Osteocyte (in vitro differentiated cells): ENCODE measurements around the gene USP26. TPM values are rescaled to one million over a fixed set of nuclear protein-coding genes. Genes with fewer than 3 reads are reported as not detected.

Experiments
- DNase-seq: peaks from one replicate; pipeline ENCODE4 v3.0.0; 2021; ENCODE audit warnings: mixed read lengths; ENCODE audit not compliant: unreplicated experiment; ENCODE audit errors: extremely low spot score
- H3K27ac Mint-ChIP-seq: one replicate; pipeline ENCODE4 v1.8.0; 2021; ENCODE audit warnings: mild to moderate bottlenecking, mixed read lengths; ENCODE audit not compliant: unreplicated experiment
- H3K27me3 Mint-ChIP-seq: one replicate; pipeline ENCODE4 v1.8.0; 2021; ENCODE audit warnings: mixed read lengths; ENCODE audit not compliant: unreplicated experiment
- H3K36me3 Mint-ChIP-seq: one replicate; pipeline ENCODE4 v1.8.0; 2021; ENCODE audit warnings: mixed read lengths; ENCODE audit not compliant: unreplicated experiment
- H3K4me1 Mint-ChIP-seq: one replicate; pipeline ENCODE4 v1.8.0; 2021; ENCODE audit warnings: mixed read lengths; ENCODE audit not compliant: unreplicated experiment
- H3K4me3 Mint-ChIP-seq: one replicate; pipeline ENCODE4 v1.8.0; 2021; ENCODE audit warnings: mild to moderate bottlenecking, moderate library complexity, mixed read lengths; ENCODE audit not compliant: unreplicated experiment
- H3K9me3 Mint-ChIP-seq: one replicate; pipeline ENCODE4 v1.8.0; 2021; ENCODE audit warnings: mixed read lengths; ENCODE audit not compliant: unreplicated experiment
- total RNA-seq: library from RNA; stranded (reverse); gene quantifications from 2 replicates; pipeline ENCODE4 v1.2.1, GENCODE V29; 2021
- TF ChIP-seq, protein P1 (sequence below): fragments of 200-600 bp; sonication (generic); IDR thresholded peaks from 2 replicates; pipeline ENCODE4 v1.5.0; 2021; ENCODE audit warnings: antibody characterized with exemption, mild to moderate bottlenecking, moderate library complexity

USP26 gene
- total RNA-seq, 1 donor from 2014 or later = not detected

DNA sequence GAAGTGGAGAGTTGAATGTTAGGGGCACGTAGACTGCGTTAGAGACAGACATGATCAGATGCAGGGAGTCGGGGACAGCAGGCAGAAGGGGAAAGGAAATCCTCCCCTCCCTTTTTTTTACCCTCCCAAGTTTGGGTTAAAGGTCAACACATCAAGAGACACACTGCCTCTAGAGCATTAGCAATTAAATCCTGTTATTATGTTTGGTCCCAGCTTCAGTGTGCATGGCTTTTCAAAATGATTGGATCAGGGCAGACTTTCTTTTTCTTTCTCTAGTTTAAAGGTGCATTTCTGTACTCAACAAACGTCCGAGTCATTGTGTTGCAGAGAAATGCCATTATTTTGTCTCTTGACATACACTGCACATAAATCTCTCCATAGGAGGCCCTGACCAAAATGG, 63.9 kb downstream of the USP26 start:
- Mint-ChIP-seq H3K27ac (no peak overlapping the region), H3K27me3 (peaks cover 25% of the 10 kb centered on the region), H3K4me1 (no peaks in the 10 kb centered on the region), H3K36me3 (no peaks in the 10 kb centered on the region), H3K9me3 (no peaks in the 10 kb centered on the region), H3K4me3 (no peak overlapping the region)
- TF ChIP-seq, protein P1, sequence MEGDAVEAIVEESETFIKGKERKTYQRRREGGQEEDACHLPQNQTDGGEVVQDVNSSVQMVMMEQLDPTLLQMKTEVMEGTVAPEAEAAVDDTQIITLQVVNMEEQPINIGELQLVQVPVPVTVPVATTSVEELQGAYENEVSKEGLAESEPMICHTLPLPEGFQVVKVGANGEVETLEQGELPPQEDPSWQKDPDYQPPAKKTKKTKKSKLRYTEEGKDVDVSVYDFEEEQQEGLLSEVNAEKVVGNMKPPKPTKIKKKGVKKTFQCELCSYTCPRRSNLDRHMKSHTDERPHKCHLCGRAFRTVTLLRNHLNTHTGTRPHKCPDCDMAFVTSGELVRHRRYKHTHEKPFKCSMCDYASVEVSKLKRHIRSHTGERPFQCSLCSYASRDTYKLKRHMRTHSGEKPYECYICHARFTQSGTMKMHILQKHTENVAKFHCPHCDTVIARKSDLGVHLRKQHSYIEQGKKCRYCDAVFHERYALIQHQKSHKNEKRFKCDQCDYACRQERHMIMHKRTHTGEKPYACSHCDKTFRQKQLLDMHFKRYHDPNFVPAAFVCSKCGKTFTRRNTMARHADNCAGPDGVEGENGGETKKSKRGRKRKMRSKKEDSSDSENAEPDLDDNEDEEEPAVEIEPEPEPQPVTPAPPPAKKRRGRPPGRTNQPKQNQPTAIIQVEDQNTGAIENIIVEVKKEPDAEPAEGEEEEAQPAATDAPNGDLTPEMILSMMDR = no peak
- DNase-seq = no peak

DNA sequence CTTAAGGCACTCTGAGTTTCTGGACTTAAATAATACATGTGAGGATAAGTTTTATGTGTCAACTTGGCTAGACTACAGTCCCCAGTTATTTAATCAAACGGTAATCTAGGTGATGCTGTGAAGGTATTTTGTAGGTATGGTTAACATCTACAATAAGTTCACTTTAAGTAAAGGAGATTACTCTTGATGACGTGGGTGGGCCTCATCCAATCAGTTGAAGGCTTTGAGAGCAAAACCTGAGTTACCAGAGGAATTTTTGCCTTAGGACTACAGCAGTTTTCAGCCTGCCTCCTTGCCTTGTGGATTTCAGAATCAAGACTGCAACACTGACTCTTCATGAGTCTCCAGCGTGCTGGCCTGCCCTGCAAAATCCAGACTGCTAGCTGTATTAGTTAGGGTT, 78.7 kb downstream of the USP26 start:
- no peak for DNase-seq
- H3K9me3 Mint-ChIP-seq = no peaks in the 10 kb centered on the region
- no peaks in the 10 kb centered on the region for H3K36me3 Mint-ChIP-seq
- no peak overlapping the region for H3K4me3 Mint-ChIP-seq
- peaks cover 4% of the 10 kb centered on the region for H3K27me3 Mint-ChIP-seq
- H3K27ac Mint-ChIP-seq = no peak overlapping the region
- H3K4me1 Mint-ChIP-seq = no peaks in the 10 kb centered on the region
- TF ChIP-seq, protein P1 = no peak

DNA sequence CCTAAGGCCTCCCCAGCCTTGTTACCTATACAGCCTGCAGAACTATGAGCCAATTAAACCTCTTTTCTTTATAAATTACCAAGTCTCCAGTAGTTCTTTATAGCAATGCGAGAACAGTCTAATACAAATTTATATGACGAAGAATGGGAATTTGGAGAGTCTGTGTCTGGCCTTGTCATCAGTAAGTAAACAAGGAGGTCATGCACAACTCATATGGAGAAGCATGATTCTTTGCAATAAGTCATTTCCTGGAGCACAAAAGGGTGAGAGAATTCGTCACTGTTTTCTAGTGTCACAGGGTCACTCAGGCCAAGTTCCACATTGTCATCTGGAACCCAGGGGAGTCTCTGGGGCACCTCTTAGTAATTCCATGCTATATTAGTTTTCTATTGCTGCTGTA, 89.5 kb downstream of the USP26 start:
- peaks cover 7% of the 10 kb centered on the region for H3K27me3 Mint-ChIP-seq
- H3K9me3 Mint-ChIP-seq = peaks cover 9% of the 10 kb centered on the region
- TF ChIP-seq, protein P1 = no peak
- H3K4me3 Mint-ChIP-seq = no peak overlapping the region
- H3K36me3 Mint-ChIP-seq = no peaks in the 10 kb centered on the region
- H3K27ac Mint-ChIP-seq = no peak overlapping the region
- H3K4me1 Mint-ChIP-seq = no peaks in the 10 kb centered on the region
- no peak for DNase-seq

DNA sequence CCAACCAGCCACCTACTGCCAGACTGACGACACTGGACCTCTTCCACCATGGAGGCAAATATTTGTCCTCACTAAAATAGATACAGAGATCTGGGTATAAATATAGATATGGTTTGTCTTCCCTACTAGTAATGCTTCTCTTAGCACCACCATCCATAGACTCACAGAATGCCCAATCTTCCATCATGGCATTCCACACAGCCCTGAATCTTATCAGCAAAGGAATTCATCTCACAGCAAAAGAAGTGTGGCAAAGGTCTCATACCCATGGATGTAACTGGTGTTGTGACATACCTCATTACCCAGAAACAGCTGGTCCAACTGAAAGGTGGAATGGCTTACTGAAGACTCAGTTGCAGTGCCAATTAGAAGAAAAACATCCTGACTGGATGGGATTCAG, 91.3 kb downstream of the USP26 start:
- Mint-ChIP-seq H3K4me3 (no peak overlapping the region), H3K4me1 (no peaks in the 10 kb centered on the region), H3K9me3 (peaks cover 7% of the 10 kb centered on the region), H3K36me3 (no peaks in the 10 kb centered on the region), H3K27me3 (peaks cover 10% of the 10 kb centered on the region), H3K27ac (no peak overlapping the region)
- DNase-seq = no peak
- TF ChIP-seq, protein P1 = no peak

DNA sequence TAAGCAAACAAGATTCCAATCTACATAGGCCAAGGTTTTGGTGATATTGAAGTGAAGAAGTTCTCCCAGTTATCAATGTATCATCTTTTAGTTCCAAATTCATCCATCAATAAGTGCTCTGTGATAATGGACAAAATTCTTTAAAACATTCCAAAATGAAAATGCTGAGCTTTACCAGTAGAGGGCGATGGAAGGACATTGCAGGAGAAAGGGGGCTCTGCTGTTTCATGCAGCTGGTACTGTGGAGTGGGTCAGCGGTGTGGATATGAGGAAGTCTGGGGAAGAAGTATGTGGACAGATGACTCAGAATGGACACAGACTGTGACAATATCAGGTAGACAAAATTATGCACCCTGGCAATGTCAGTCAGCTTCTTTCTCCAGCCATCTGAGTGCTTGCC, 91.9 kb downstream of the USP26 start:
- TF ChIP-seq, protein P1 = peak; percentile 78
- DNase-seq = no peak
- Mint-ChIP-seq H3K9me3 (peaks cover 7% of the 10 kb centered on the region), H3K4me1 (no peaks in the 10 kb centered on the region), H3K4me3 (no peak overlapping the region), H3K36me3 (no peaks in the 10 kb centered on the region), H3K27me3 (peaks cover 10% of the 10 kb centered on the region), H3K27ac (no peak overlapping the region)
